Esophagus muscularis mucosa (tissue), 3 donors: Measurements from ENCODE around the gene POLR2J3.
"Not testable (repeated sequence)": the region's sequence is repeated elsewhere in the genome, so short reads cannot be mapped to it uniquely, and the experiment has no call there.

Experiments
- CTCF ChIP-seq, 3 experiments: fragments of 200-600 bp in 2 of 3; fragments of 450-650 bp in 1 of 3; sonication (generic) in 2 of 3; IDR thresholded peaks; one replicate each; pipeline ENCODE4 v1.5.1; 2017 to 2019; ENCODE audit warnings: antibody characterized with exemption in 3 of 3, mild to moderate bottlenecking in 2 of 3, moderate library complexity in 1 of 3
- POLR2A ChIP-seq: fragments of 450-650 bp; IDR thresholded peaks from one replicate; pipeline ENCODE4 v1.6.1; 2017; ENCODE audit warnings: antibody characterized with exemption, moderate library complexity, mild to moderate bottlenecking, low read depth

GRCh38 chr7:102544372-102544771, 28.0 kb downstream of the POLR2J3 start:
- TF ChIP-seq CTCF (IDR thresholded peaks at IDR 0.05); POLR2A: not testable (repeated sequence)
